ENCODE data around the gene STUB1.
A peak's percentile ranks its signal among the peaks of the same experiment; 100 is the strongest.

Gene STUB1

DNA sequence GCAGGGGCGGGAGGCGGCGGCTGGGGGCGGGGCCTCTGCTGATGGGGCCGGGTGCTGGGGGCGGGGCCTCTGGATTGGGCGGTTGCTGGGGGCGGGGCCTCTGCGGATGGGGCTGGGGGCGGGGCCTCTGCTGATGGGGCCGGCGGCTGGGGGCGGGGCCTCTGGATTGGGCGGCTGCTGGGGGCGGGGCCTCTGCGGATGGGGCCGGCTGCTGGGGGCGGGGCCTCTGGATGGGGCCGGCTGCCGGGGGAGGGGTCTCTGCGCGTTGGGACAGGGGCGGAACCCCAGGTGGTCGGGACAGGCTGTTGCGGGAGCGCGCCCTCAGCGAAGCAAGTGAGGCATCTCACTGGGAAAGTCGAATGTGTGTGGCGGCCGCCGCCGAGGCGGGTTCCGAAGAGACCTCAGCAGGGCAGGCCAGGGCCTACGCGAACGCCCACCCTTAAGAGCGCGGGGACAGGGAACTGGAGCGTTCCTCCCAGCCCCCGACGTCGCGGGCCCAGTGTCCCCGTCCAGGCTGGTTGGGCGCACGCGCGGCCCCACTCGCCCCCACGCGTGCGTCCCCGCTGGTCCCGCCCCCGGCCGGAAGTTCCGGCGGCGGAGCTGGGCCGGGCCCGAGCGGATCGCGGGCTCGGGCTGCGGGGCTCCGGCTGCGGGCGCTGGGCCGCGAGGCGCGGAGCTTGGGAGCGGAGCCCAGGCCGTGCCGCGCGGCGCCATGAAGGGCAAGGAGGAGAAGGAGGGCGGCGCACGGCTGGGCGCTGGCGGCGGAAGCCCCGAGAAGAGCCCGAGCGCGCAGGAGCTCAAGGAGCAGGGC lies at the start of gene STUB1:
TSS of gene STUB1 (plus strand) at position 597 of the 811 bp plus-strand sequence. CDS start at position 713, 116 bp downstream.
- peak; percentile 96 for DNase-seq (ENCODE audit: low spot score)

DNA sequence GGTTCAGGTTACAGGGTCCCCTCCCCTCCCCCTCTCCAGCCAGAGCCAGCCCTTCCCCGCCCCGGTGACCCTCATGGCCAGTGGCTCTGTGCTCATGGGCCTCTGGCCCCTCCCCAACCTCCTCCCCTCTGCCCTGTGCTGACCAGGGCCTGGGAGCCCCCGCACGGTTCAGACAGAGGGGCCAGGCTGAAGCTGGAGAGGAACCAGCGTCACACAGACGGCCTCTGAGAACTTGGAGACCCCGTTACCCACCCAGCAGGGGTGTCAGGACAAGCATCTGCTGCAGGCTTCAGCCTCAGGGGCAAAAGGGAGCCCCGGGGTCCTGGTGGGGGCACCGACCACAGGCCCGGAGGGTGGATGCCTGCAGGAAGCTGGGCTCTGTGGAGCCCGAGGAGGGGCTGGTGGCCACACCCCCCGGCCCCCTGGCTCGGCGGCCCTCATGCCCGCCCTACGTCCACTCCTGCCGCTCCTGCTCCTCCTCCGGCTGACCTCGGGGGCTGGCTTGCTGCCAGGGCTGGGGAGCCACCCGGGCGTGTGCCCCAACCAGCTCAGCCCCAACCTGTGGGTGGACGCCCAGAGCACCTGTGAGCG lies 49.3 kb upstream of the STUB1 start, which contains the start of gene WFIKKN1:
TSS of gene WFIKKN1 (plus strand) at position 171 of the 591 bp plus-strand sequence. CDS start at position 440, 269 bp downstream.
- no peak for DNase-seq (ENCODE audit: low spot score)

DNA sequence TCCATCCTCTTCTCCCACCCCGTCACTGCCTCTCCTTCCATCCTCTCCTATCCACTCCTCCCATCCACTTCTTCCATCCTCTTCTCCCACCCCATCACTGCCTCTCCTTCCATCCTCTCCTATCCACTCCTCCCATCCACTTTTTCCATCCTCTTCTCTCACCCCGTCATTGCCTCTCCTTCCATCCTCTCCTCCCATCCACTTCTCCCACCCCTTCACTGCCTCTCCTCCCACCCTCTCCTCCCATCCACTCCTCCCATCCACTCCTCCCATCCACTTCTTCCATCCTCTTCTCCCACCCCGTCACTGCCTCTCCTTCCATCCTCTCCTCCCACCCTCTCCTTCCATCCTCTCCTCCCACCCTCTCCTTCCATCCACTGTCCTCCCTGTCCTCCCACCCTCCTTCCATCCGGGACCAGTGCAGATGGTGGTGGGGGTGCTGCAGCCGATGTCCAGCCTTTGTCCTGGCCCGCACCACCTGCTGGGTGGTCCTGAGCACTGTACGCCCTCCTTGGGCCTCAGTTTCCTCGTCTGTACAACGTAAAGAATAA lies 48.3 kb upstream of the STUB1 start:
- DNase-seq (ENCODE audit: low spot score): no peak

DNA sequence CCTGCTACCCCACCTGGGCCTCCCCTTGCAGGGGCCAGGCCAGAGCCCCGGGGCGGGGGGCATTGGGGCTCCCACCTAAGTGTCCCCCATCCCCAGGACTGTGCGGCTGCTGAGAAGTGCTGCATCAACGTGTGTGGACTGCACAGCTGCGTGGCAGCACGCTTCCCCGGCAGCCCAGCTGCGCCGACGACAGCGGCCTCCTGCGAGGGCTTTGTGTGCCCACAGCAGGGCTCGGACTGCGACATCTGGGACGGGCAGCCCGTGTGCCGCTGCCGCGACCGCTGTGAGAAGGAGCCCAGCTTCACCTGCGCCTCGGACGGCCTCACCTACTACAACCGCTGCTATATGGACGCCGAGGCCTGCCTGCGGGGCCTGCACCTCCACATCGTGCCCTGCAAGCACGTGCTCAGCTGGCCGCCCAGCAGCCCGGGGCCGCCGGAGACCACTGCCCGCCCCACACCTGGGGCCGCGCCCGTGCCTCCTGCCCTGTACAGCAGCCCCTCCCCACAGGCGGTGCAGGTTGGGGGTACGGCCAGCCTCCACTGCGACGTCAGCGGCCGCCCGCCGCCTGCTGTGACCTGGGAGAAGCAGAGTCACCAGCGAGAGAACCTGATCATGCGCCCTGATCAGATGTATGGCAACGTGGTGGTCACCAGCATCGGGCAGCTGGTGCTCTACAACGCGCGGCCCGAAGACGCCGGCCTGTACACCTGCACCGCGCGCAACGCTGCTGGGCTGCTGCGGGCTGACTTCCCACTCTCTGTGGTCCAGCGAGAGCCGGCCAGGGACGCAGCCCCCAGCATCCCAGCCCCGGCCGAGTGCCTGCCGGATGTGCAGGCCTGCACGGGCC lies 47.5 kb upstream of the STUB1 start:
- no peak for DNase-seq (ENCODE audit: low spot score)

DNA sequence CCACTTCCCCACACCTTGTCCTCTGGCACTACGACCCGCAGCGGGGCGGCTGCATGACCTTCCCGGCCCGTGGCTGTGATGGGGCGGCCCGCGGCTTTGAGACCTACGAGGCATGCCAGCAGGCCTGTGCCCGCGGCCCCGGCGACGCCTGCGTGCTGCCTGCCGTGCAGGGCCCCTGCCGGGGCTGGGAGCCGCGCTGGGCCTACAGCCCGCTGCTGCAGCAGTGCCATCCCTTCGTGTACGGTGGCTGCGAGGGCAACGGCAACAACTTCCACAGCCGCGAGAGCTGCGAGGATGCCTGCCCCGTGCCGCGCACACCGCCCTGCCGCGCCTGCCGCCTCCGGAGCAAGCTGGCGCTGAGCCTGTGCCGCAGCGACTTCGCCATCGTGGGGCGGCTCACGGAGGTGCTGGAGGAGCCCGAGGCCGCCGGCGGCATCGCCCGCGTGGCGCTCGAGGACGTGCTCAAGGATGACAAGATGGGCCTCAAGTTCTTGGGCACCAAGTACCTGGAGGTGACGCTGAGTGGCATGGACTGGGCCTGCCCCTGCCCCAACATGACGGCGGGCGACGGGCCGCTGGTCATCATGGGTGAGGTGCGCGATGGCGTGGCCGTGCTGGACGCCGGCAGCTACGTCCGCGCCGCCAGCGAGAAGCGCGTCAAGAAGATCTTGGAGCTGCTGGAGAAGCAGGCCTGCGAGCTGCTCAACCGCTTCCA lies 46.7 kb upstream of the STUB1 start:
- DNase-seq (ENCODE audit: low spot score): no peak

DNA sequence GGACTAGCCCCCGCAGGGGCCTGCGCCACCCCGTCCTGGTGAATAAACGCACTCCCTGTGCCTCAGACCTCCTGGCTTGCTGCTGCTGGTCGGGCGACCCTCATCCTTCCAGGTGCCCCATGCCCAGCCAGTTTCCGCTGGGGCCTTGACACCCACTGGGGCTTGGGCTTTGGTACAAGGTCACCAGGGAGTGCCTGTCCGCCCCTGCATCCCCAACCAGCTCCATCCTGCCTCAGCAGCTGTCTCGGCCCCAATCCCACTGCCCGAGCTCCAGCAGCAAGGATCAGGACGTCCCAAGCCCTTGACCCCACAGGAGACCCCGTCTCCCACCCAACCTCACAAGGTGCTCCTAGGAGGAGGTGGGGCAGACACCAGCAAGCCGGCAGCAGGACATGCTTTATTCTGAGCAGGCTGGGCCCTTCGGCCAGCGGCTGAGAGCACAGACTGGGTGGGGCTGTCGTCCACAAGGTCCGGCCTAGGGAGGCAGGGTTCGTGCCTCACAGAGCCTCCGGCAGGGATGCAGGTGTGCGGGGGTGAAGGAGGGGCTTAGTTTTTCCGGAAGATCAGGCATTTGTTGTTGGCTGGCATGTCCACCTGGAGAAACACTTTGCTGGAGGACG lies 46.0 kb upstream of the STUB1 start:
- DNase-seq (ENCODE audit: low spot score): no peak

DNA sequence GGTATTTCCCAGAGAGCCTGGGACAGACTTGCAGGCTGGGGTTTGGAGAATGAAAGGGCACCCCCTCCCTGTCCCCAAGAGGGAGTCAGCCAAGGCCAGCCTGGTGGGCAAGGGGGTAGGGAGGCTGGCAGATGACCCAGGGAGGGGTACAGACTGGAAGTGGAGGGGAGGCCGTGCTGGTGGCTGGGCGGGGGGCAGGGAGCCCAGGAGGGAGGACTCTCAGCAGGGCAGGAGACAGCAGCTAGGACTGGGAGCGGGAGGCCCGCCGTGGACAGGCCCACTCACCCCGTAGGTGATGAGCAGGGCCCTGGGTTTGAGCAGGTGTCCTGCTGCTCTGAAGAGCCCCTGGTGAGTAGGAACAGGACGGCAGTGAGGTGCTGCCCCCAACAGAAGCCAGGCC lies 45.2 kb upstream of the STUB1 start:
- DNase-seq (ENCODE audit: low spot score): no peak

DNA sequence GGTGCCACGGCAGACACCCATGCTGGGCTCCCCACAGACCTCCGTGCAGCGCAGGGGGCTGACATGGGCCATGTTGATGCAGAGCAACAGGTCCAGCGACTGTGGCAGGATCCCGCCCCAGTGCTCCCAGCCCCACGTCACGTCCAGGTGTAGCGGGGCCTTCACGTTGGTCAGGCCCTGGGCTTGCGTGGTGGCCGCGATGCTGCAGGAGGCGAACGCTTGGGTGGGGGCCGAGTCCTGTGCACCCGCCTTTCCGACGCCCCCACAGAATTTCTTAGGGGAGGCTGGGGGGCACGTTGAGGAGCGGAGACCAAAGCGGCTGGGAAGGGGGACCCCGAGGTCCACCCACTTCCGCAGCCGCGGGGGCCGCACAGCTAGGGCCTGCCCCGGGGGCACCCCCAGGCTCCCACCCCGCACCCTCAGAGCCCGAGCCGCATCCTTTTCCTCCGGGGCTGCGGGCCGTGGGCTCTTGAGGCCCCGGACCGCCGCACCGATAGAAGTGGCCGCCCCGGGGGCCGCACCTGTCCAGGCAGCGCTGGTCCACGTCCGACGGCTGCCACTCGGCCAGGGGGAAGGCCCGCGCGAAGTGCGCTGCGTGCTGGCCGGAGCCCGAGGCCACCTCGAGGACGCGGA lies 44.5 kb upstream of the STUB1 start:
- no peak for DNase-seq (ENCODE audit: low spot score)

DNA sequence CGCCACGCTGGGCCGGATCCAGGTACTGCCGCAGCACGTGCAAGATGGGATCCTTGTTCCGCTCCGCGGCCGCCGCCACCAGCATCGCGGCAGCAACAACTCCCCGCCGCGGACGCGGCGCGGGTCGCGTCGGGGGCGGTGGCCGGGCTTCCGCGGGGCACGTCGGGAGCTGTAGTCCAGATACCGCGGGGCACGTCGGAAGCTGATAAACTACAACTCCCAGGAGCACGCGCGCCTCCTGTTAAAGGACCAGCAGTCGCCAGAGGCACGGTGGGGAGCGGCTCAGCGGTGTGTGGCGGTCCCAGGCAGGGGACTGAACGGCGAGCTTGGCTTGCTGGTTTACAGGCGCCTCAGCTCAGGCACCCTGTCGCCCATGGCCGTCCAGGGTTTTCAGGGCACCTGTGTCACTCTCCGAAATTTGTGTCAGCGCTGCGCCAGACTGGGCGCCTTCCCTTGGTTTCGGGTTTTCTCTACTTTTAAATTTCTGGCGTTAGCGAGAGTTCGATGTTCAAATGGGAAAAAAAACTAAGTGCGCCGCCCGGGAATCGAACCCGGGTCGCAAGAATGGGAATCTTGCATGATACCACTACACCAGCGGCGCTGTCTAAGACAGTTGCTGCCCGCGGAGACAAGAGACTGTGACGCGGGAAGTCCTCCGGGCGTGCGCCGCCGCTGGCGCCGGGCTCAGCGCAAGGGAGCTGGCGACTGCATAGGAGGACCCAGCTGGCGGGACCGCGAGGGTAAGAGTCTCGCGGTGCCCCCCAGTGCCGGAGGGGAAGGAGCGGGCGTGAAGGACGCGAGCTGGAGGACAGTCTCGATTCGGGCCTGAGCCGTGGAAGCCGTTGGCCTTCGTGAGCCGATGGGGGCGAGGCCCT lies 43.8 kb upstream of the STUB1 start, which contains the start of gene METTL26:
TSS of gene METTL26 (minus strand) at position 100 of the 875 bp plus-strand sequence. CDS start at position 85, 15 bp downstream.
- DNase-seq (ENCODE audit: low spot score): peak; percentile 94

DNA sequence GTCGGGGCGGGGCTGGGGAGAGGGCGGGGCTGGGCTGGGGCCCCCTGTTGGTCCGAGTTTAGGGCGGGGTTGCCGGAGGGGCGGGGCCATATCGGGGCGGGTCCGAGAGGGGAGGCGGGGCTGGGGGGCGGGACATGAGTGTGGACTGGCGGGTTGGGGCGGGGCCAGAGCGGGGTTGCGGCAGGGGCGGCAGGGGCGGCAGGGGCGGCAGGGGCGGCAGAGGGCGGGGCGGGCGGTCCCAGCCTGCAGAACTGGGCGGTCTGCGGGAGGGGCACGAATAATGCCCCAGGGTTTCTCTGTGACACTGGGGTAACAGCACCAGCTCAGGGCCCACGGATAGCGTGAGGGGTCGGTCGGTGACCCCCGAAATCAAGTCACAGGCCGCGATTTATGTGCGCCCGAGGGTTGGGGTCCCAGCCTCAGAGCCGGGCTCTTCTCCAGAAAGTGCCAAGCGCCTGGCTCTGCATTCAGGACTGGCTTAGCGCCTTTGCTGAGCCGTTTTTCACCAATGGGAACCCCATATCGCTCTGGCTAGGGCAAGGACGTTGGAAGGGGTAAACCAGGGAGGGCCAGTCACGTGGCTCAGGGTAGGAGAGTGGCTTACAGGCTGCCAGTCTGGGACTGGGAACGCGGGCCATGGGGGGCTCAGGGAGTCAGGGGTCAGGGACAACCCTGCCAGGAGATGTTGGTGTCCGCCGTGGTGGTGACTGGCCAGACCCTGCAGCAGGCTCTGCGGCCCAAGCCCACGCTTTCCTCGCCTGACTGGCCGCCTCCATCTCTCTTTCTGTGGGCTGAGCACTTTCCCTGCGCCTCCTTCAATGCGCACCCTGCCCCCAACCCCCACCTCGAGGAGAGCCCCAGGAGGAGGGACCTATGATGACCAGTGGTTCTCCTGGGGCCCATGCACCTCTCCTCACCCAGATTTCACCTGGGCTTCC lies 42.9 kb upstream of the STUB1 start:
- DNase-seq (ENCODE audit: low spot score): peak; percentile 99

DNA sequence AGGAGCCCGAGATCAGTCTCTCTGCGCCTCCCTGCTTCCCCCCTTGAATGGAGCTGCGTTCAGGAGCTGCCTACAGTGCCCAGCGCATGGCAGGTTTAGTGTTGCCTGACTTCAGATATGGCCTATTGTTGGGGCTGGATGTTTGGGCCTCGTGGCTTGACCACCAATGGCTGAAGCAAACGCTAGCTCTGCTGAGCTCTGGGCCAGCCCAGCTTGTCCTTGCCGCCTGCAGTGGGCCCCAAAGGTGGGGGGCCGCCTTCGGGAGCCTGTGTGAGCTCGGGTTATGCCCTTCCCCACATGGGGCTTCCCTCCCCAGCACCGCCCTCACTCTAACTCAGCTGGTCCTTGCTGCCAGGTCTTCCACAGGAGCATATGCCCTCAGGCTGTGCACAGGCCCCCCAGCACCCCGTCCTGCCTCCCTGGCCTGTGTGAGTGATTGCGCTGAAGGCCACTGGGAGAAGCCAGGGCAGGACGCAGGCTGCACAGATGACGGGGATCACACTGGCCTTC lies 42.1 kb upstream of the STUB1 start:
- no peak for DNase-seq (ENCODE audit: low spot score)

DNA sequence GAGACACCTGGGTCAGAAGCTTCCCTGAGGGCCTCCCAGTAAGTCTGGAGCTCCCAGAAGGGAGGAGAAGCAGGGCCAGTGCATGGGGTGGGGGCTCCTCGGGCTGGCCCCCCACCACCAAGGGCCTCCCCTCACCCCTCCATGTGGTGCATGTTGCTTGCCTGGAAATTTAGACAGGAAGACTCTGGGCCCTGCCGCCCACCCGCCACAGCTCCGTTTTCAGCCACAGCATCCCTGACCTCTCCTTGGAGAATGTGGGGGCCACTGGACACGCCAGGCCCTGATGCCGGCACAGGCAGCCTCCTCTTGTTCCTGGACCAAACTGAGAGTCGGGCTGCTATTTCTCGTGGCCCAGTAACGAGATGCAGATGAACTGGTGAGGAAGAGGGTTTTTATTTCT lies 41.4 kb upstream of the STUB1 start:
- DNase-seq (ENCODE audit: low spot score): no peak

DNA sequence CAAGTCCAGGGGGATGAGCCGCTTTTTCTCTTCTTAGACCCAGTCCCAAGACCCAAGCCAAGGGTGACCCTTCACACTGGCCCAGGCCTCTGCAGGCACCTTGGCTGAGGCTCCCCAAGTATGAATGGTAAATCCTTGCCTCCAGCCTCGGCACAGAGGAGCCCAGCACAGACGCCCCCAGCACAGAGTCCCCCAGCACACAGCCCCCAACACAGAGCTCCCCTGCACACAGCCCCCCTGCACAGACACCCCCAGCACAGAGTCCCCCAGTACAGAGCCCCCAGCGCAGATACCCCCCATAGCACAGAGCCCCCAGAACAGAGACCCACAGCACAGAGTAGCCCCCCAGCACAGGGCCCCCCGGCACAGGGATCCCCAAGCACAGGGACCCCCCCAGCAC lies 39.6 kb upstream of the STUB1 start:
- no peak for DNase-seq (ENCODE audit: low spot score)

DNA sequence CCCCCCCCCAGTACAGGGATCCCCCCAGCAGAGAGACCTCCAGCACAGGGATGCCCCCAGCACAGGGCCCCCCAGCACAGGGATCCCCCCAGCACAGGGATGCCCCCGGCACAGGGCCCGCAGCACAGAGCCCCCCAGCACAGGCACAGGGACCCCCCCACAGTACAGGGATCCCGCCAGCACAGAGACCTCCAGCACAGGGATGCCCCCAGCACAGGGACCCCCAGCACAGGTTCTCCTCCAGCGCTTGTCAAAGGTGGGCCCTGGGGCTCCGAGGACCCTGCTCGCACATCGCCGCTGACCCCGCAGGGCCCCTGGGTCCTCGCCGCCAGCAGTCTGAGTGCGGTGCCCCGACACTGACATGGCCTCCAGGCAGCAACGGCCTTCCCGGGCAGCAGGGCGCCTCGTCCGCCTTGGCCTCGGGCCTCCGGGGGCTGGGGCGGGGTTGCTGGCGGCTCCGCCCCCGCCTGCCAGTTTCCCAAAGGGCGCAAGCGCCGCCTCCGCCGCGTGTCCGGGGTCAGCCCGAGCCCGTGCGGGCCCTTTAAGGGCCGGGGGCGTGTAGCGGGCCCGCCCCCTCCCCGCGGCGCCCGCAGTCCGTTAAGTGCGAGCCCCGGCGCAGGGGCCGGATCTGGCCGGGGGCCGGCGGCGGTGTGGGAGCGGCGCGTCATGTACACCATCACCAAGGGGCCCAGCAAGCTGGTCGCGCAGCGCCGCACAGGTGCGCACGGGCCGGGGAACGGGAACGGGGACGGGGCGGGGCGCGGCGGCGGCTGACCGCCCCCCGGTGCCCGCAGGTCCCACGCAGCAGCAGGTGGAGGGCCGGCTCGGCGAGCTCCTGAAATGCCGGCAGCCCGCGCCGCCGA lies 38.7 kb upstream of the STUB1 start, which contains the start of gene MCRIP2:
TSS of gene MCRIP2 (plus strand) at position 503 of the 863 bp plus-strand sequence. CDS start at position 667, 164 bp downstream.
- peak; percentile 93 for DNase-seq (ENCODE audit: low spot score)

DNA sequence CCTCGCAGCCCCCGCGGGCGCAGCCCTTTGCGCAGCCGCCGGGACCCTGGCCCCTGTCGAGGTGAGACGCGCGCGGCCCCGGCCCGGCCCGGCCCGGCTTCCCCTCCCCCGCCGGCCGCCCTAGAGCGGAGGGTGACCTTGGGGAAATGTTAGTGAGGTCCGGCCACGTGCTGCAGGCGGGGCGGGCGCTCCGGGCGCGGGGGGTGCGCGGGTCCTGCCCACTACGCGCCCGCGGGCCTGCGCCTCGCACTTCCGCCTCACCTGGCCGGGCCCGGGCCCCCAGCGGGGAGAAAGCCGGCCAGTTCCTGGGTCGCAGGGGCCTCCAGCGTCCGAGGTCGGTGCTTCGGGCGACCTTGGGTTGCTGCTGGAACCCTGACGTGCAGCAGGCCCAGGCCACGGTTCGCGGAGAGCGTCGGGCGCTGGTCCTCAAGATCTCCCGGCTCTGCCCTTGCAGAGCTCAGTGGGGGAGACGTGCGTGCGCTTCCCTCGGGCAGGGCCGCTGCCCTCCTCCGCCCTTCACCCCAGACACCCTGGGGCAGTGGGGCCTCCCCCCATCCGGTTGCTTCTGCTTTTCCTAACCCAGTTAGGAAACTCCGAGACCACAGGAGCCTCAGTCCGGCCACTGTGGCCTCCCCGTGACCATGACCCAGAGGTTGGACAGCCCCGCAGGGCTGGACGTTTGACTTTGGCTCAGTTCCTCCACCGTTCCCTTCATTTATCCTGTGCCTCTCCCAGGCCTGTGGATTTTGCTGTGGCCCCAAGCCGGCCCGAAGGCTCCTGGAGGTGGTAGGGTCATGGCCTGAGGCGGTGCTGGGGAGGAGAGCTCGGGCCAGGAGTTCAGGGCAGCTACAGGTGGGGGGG lies 37.8 kb upstream of the STUB1 start:
- peak; percentile 45 for DNase-seq (ENCODE audit: low spot score)

DNA sequence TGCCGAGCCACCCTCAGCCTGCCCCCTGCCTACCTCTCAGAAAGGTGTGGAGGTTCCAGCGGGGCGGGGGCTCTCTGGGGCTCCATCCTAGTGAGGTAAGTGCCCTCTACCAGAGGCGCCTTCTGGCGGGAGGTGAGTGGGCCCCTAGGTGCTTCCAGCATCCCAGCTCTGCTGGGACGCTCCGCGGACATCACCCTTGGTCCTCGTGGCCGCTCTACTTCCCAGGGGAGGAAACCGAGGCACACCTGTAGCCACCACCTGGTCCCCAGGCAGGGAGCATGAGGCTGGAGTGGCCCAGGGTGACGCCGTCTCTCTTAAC lies 37.2 kb upstream of the STUB1 start:
- no peak for DNase-seq (ENCODE audit: low spot score)
